Body of pancreas (tissue), 4 donors: ENCODE measurements around the gene AHCYL1. TPM values are rescaled to one million over a fixed set of nuclear protein-coding genes. Genes with fewer than 3 reads are reported as not detected.
A peak's percentile ranks its signal among the peaks of the same experiment; 100 is the strongest.

Experiments
- ATAC-seq: fragments of 150-250 bp; one replicate; pipeline ENCODE4 v1.9.1; 2016
- DNase-seq, 4 donors: peaks; one replicate each; pipeline ENCODE4 v3.0.0-alpha.2; 2019
- H3K27ac ChIP-seq, 4 donors: fragments of 200-600 bp; sonication (generic); 1 replicate in 3 of 4; 2 replicates in 1 of 4; pipeline versions ENCODE4 v1.5.1 to v1.6.1; 2016 to 2019; ENCODE audit warnings: mild to moderate bottlenecking in 1 of 4, mixed read lengths in 1 of 4, moderate library complexity in 1 of 4
- H3K27me3 ChIP-seq, 2 donors: fragments of 200-600 bp; sonication (generic); one replicate each; pipeline ENCODE4 v1.6.0; 2016; ENCODE audit warnings: mild to moderate bottlenecking in 1 of 2
- H3K36me3 ChIP-seq, 2 donors: fragments of 200-600 bp; sonication (generic); replicated peaks in 1 of 2; 2 replicates each; pipeline ENCODE4 v1.5.1; 2016; ENCODE audit warnings: low read depth in 2 of 2; ENCODE audit not compliant: insufficient read depth in 1 of 2
- H3K4me1 ChIP-seq: fragments of 200-600 bp; sonication (generic); one replicate; pipeline ENCODE4 v1.6.0; 2016
- H3K4me3 ChIP-seq, 2 donors: fragments of 200-600 bp; sonication (generic); 1 replicate in 1 of 2; 2 replicates in 1 of 2; pipeline ENCODE4 v1.5.1; 2016 to 2019
- H3K9me3 ChIP-seq, 3 donors: fragments of 200-600 bp; sonication (generic); 1 replicate in 2 of 3; 2 replicates in 1 of 3; pipeline ENCODE4 v1.5.1; 2016
- CTCF ChIP-seq, 7 experiments: fragments of 450-650 bp in 4 of 7; fragments of 200-600 bp in 3 of 7; sonication (generic) in 3 of 7; IDR thresholded peaks; one replicate each; pipeline ENCODE4 v1.5.1; 2016 to 2019; ENCODE audit warnings: antibody characterized with exemption in 7 of 7
- POLR2A ChIP-seq, 3 donors: fragments of 450-650 bp; IDR thresholded peaks; one replicate each; pipeline ENCODE4 v1.6.1; 2016; ENCODE audit warnings: antibody characterized with exemption in 3 of 3, mild to moderate bottlenecking in 2 of 3
- WGBS, 2 donors: methylation state at CpG; one replicate each; pipeline ENCODE4 v1.1.5; 2017; 5-methylcytosine and 5-hydroxymethylcytosine counted together
- intact Hi-C: fragments of 100-400 bp; cut with DNase I; formaldehyde crosslinking; loops from one replicate; pipeline ENCODE4 v1.15.1; 2023
- total RNA-seq, 2 donors: library from RNA; depleted of rRNA; stranded (reverse); fragments of >200 nt; gene quantifications; one replicate each; pipeline ENCODE4 v1.1.0, GENCODE V29; 2016

The AHCYL1 gene
- total RNA-seq, 2 donors from 2014 or later, result 38.4 to 61.6 TPM

GRCh38 chr1:109996476-109996875, 11.9 kb downstream of the AHCYL1 start:
- intact Hi-C loops, result no loop called here
- Histone ChIP-seq H3K9me3 (no peaks in the 10 kb centered on the region), H3K27ac (no peak overlapping the region), H3K36me3 (no peaks in the 10 kb centered on the region), H3K27me3 (no peaks in the 10 kb centered on the region), H3K4me3 (no peak overlapping the region), H3K4me1 (peaks cover 55% of the 10 kb centered on the region)
- ATAC-seq (no peak), DNase-seq (no peak)
- no peak for TF ChIP-seq POLR2A (IDR thresholded peaks at IDR 0.05)
- no peak for TF ChIP-seq CTCF (IDR thresholded peaks at IDR 0.05)
- WGBS, 2 donors, result 84 to 88% methylated on average over 5 of the region's 5 CpGs

- no peaks in the 10 kb centered on the region for H3K36me3 ChIP-seq
- peaks cover 58% of the 10 kb centered on the region for H3K4me1 ChIP-seq
- TF ChIP-seq CTCF (IDR thresholded peaks at IDR 0.05), result no peak
- TF ChIP-seq POLR2A (IDR thresholded peaks at IDR 0.05), result no peak
- intact Hi-C loops, result no loop called here
- WGBS, 2 donors, result 25 to 34% methylated on average over 7 of the region's 7 CpGs
- DNase-seq (no peak), ATAC-seq (no peak)
- H3K27me3 ChIP-seq, result no peaks in the 10 kb centered on the region
- H3K27ac ChIP-seq, result no peak overlapping the region
- no peaks in the 10 kb centered on the region for H3K9me3 ChIP-seq
- no peak overlapping the region for H3K4me3 ChIP-seq
Observed at GRCh38 chr1:109997204-109997866, 12.8 kb downstream of the AHCYL1 start.

- Histone ChIP-seq H3K27ac (no peak overlapping the region), H3K36me3 (no peaks in the 10 kb centered on the region), H3K27me3 (no peaks in the 10 kb centered on the region), H3K4me3 (no peak overlapping the region), H3K4me1 (peaks cover 59% of the 10 kb centered on the region), H3K9me3 (no peaks in the 10 kb centered on the region)
- intact Hi-C loops, result no loop called here
- ATAC-seq, result no peak
- TF ChIP-seq POLR2A (IDR thresholded peaks at IDR 0.05) (no peak), CTCF (IDR thresholded peaks at IDR 0.05) (no peak)
- DNase-seq, result no peak
Observed at GRCh38 chr1:109997867-109998229, 13.3 kb downstream of the AHCYL1 start.

- intact Hi-C loops, result no loop called here
- no peak for DNase-seq
- H3K27ac ChIP-seq, result peak overlapping the region in 2 of 4 donors; percentile 69 to 74
- peaks cover 40% of the 10 kb centered on the region for H3K4me1 ChIP-seq
- TF ChIP-seq CTCF (IDR thresholded peaks at IDR 0.05) (no peak), POLR2A (IDR thresholded peaks at IDR 0.05) (no peak)
- H3K4me3 ChIP-seq, result no peak overlapping the region
- no peaks in the 10 kb centered on the region for H3K36me3 ChIP-seq
- H3K9me3 ChIP-seq, result no peaks in the 10 kb centered on the region
- no peaks in the 10 kb centered on the region for H3K27me3 ChIP-seq
- WGBS, 2 donors, result 69 to 81% methylated on average over 1 of the region's 1 CpG
- no peak for ATAC-seq
Observed at GRCh38 chr1:110002695-110003094, 18.1 kb downstream of the AHCYL1 start.

- peaks cover 39% of the 10 kb centered on the region for H3K4me1 ChIP-seq
- H3K4me3 ChIP-seq, result no peak overlapping the region
- peak overlapping the region; percentile 55 to 81 (median 72) for H3K27ac ChIP-seq
Observed at GRCh38 chr1:110003747-110004428, 19.3 kb downstream of the AHCYL1 start.

More at GRCh38 chr1:110003747-110004428, 19.3 kb downstream of the AHCYL1 start:
- ATAC-seq (peak; percentile 96), DNase-seq (peak; percentile 71 to 89 (median 82))
- no peaks in the 10 kb centered on the region for H3K9me3 ChIP-seq
- no peaks in the 10 kb centered on the region for H3K36me3 ChIP-seq
- TF ChIP-seq POLR2A (IDR thresholded peaks at IDR 0.05), result peak in 1 of 3 donors; percentile 21
- TF ChIP-seq CTCF (IDR thresholded peaks at IDR 0.05), result no peak
- 4 to 8% methylated on average over 7 to 8 of the region's 8 CpGs for WGBS, 2 donors
- intact Hi-C loops, result no loop called here
- H3K27me3 ChIP-seq, result no peaks in the 10 kb centered on the region
